HepG2 (cell line): ENCODE results near the gene MFAP2. TPM values are rescaled to one million over a fixed set of nuclear protein-coding genes. Genes with fewer than 3 reads are reported as not detected.

Experiments
- ATAC-seq: fragments of 200-7000 bp; cut with Tn5 transposase; 3 replicates; pipeline ENCODE4 v1.9.1; 2020; ENCODE audit warnings: mild to moderate bottlenecking, moderate library complexity
- BruUV-seq: library from RNA; stranded (reverse); fragments of 400-500 nt; replicated peaks from 2 replicates; lab custom pipeline; 2021; lab: Mats Ljungman, UMichigan
- CTCF ChIA-PET: fragments of 300-600 bp; formaldehyde crosslinking; extraction: SDS; loops from one replicate; lab custom pipeline; 2021; ENCODE audit warnings: low total read pairs, inconsistent platforms, low intra/inter-chr PET ratio; lab: Yijun Ruan, JAX
- POLR2A ChIA-PET: fragments of 350-600 bp; sonication (Branson Sonifier 250); formaldehyde crosslinking; loops from one replicate; lab custom pipeline; 2020; ENCODE audit warnings: antibody characterized with exemption, inconsistent platforms; lab: Yijun Ruan, JAX
- DNase-seq: peaks from one replicate; pipeline ENCODE4 v3.0.0-alpha.2; 2015; ENCODE audit warnings: low spot score
- FAIRE-seq: peaks from 3 replicates; lab custom pipeline; 2011; peaks lifted over from hg19 to GRCh38; lab: Jason Lieb, UNC
- H2AFZ ChIP-seq: one replicate; pipeline ENCODE4 v1.6.1; 2011; ENCODE audit warnings: low read length, inconsistent platforms
- H3K27ac ChIP-seq: fragments of 300-600 bp; 3 replicates; pipeline ENCODE4 v1.8.0; 2011; ENCODE audit warnings: mixed run types, mild to moderate bottlenecking, mixed read lengths, low read length, inconsistent platforms; ENCODE audit not compliant: insufficient read depth; ENCODE audit errors: extremely low read length
- H3K27me3 ChIP-seq, 2 experiments: fragments of 200-600 bp in 1 of 2; 2 replicates in 1 of 2; 3 replicates in 1 of 2; pipeline versions ENCODE4 v1.6.0 to v1.8.0; 2011; ENCODE audit warnings: low read length in 2 of 2, mild to moderate bottlenecking in 2 of 2, moderate library complexity in 2 of 2, inconsistent platforms in 1 of 2; ENCODE audit not compliant: insufficient read depth in 2 of 2, control insufficient read depth in 1 of 2
- H3K36me3 ChIP-seq, 2 experiments: fragments of 200-600 bp in 1 of 2; replicated peaks in 1 of 2; 2 replicates in 1 of 2; 3 replicates in 1 of 2; pipeline versions ENCODE4 v1.5.1 to v1.8.0; 2011; ENCODE audit warnings: low read length in 2 of 2, inconsistent platforms in 1 of 2; ENCODE audit not compliant: insufficient read depth in 2 of 2, control insufficient read depth in 1 of 2
- H3K4me1 ChIP-seq: 2 replicates; pipeline ENCODE4 v1.5.1; 2012; ENCODE audit warnings: low read length, inconsistent platforms; ENCODE audit not compliant: insufficient read depth
- H3K4me2 ChIP-seq: 2 replicates; pipeline ENCODE4 v1.6.0; 2011; ENCODE audit warnings: low read depth, low read length, inconsistent platforms
- H3K4me3 ChIP-seq, 3 experiments: fragments of 200-600 bp in 1 of 3; sonication (generic), shearing (Covaris generic) in 1 of 3; replicated peaks in 1 of 3; 2 replicates each; pipeline ENCODE4 v1.5.1; 2011 to 2016; ENCODE audit warnings: low read length in 3 of 3, inconsistent platforms in 2 of 3, low read depth in 2 of 3, mild to moderate bottlenecking in 2 of 3, control low read depth in 1 of 3, mixed read lengths in 1 of 3; ENCODE audit not compliant: insufficient read depth in 1 of 3
- H3K79me2 ChIP-seq: one replicate; pipeline ENCODE4 v1.6.1; 2011; ENCODE audit warnings: low read length, inconsistent platforms; ENCODE audit not compliant: insufficient read depth
- H3K9ac ChIP-seq: 2 replicates; pipeline ENCODE4 v1.6.0; 2011; ENCODE audit warnings: mild to moderate bottlenecking, low read depth, low read length, inconsistent platforms; ENCODE audit not compliant: insufficient read depth
- H3K9me3 ChIP-seq: 2 replicates; pipeline ENCODE4 v1.5.1; 2012; ENCODE audit warnings: mild to moderate bottlenecking, low read length
- H4K20me1 ChIP-seq: 2 replicates; pipeline ENCODE4 v1.6.0; 2011; ENCODE audit warnings: inconsistent platforms, mild to moderate bottlenecking, low read length, moderate library complexity; ENCODE audit not compliant: insufficient read depth
- BORCS8-MEF2B ChIP-seq: sonication (generic); formaldehyde crosslinking; IDR thresholded peaks from 2 replicates; pipeline ENCODE4 v1.8.0; 2022; ENCODE audit warnings: mild to moderate bottlenecking, missing genetic modification reagents
- EZH2 ChIP-seq: conservative IDR thresholded peaks from 2 replicates; pipeline ENCODE4 v1.6.1; 2012; ENCODE audit warnings: mild to moderate bottlenecking, low read depth, low read length, moderate library complexity
- HNRNPH1 ChIP-seq: fragments of 200-400 bp; formaldehyde crosslinking; optimal IDR thresholded peaks from 2 replicates; pipeline ENCODE3; 2017; ENCODE audit warnings: mild to moderate bottlenecking, low read depth, low read length
- HOXD1 ChIP-seq: sonication (generic); formaldehyde crosslinking; IDR thresholded peaks from 2 replicates; pipeline ENCODE4 v1.5.0; 2020; ENCODE audit warnings: missing genetic modification reagents
- MYC ChIP-seq: sonication (generic); formaldehyde crosslinking; IDR thresholded peaks from 2 replicates; pipeline ENCODE4 v1.9.0; 2021; ENCODE audit warnings: missing genetic modification reagents, borderline replicate concordance
- PHF21A ChIP-seq: sonication (generic); formaldehyde crosslinking; IDR thresholded peaks from 2 replicates; pipeline ENCODE4 v1.5.0; 2020; ENCODE audit warnings: mild to moderate bottlenecking, missing genetic modification reagents
- RFXANK ChIP-seq: IDR thresholded peaks from 2 replicates; pipeline ENCODE4 v1.6.1; 2016
- SP4 ChIP-seq: sonication (generic); formaldehyde crosslinking; IDR thresholded peaks from 2 replicates; pipeline ENCODE4 v1.8.1; 2023; ENCODE audit warnings: mild to moderate bottlenecking, missing genetic modification reagents
- ZFY ChIP-seq: sonication (generic); formaldehyde crosslinking; IDR thresholded peaks from 2 replicates; pipeline ENCODE4 v1.4.0; 2020; ENCODE audit warnings: missing genetic modification reagents
- ZNF260 ChIP-seq: sonication (generic); formaldehyde crosslinking; IDR thresholded peaks from 2 replicates; pipeline ENCODE4 v1.4.0; 2020; ENCODE audit warnings: missing genetic modification reagents, low read depth, mild to moderate bottlenecking, borderline replicate concordance
- ZNF331 ChIP-seq: sonication (generic); formaldehyde crosslinking; IDR thresholded peaks from 2 replicates; pipeline ENCODE4 v1.4.0; 2020; ENCODE audit warnings: missing genetic modification reagents
- ZNF615 ChIP-seq: sonication (generic); formaldehyde crosslinking; IDR thresholded peaks from 2 replicates; pipeline ENCODE4 v1.5.0; 2020; ENCODE audit warnings: mild to moderate bottlenecking, missing genetic modification reagents, borderline replicate concordance
- WGBS: methylation state at CpG from one replicate; pipeline ENCODE4 v1.1.6; 2017; ENCODE audit warnings: low lambda C conversion rate; 5-methylcytosine and 5-hydroxymethylcytosine counted together
- in situ Hi-C: cut with HindIII; loops from 2 replicates; pipeline ENCODE4 v1.10.0; 2017; ENCODE audit warnings: low pct_unique_long_range_greater_than_20kb; ENCODE audit not compliant: extremely low pct_ligation_motif_present
- intact Hi-C: fragments of 100-400 bp; cut with micrococcal nuclease; formaldehyde crosslinking; loops from one replicate; pipeline ENCODE4 v1.10.0; 2022; ENCODE audit not compliant: unreplicated experiment
- polyA plus RNA-seq, 8 experiments: library from polyadenylated mRNA; depleted of rRNA in 3 of 8; stranded (reverse) in 7 of 8; unstranded in 1 of 8; fragments of >200 nt; fragmentation: Illumina TruSeq in 4 of 8; extraction: Trizol in 4 of 8; gene quantifications; 2 replicates each; pipeline versions ENCODE4 v1.2.1 to v1.2.3, GENCODE V29; 2011 to 2016; ENCODE audit warnings: low read depth in 4 of 8, missing spikeins in 1 of 8, mixed read lengths in 1 of 8; ENCODE audit not compliant: insufficient read depth in 1 of 8
- total RNA-seq, 5 experiments: library from RNA; depleted of rRNA; stranded (reverse); fragments of >200 nt; fragmentation: Illumina TruSeq; extraction: Trizol; gene quantifications; 2 replicates each; pipeline ENCODE4 v1.2.3, GENCODE V29; 2016; ENCODE audit warnings: low read depth in 1 of 5
- TF ChIP-seq, protein P1 (sequence below): sonication (generic); IDR thresholded peaks from 2 replicates; pipeline ENCODE4 v1.6.1; 2016; ENCODE audit warnings: low read depth, borderline replicate concordance
- TF ChIP-seq, protein P2 (sequence below): sonication (generic); formaldehyde crosslinking; IDR thresholded peaks from 2 replicates; pipeline ENCODE4 v1.4.0; 2020; ENCODE audit warnings: mild to moderate bottlenecking, missing genetic modification reagents, borderline replicate concordance
- TF ChIP-seq, protein P3 (sequence below): sonication (generic); formaldehyde crosslinking; IDR thresholded peaks from 2 replicates; pipeline ENCODE4 v1.4.0; 2020; ENCODE audit warnings: missing genetic modification reagents, borderline replicate concordance
- TF ChIP-seq, protein P4 (sequence below): sonication (generic); formaldehyde crosslinking; IDR thresholded peaks from 2 replicates; pipeline ENCODE4 v1.8.1; 2023; ENCODE audit warnings: mild to moderate bottlenecking, missing genetic modification reagents

The MFAP2 gene
- total and polyA plus RNA-seq, 2 of the 13 experiments (the other 11 are each of a cell fraction or from before 2014, with no cell fraction given) = 1.1 to 1.4 TPM

DNA sequence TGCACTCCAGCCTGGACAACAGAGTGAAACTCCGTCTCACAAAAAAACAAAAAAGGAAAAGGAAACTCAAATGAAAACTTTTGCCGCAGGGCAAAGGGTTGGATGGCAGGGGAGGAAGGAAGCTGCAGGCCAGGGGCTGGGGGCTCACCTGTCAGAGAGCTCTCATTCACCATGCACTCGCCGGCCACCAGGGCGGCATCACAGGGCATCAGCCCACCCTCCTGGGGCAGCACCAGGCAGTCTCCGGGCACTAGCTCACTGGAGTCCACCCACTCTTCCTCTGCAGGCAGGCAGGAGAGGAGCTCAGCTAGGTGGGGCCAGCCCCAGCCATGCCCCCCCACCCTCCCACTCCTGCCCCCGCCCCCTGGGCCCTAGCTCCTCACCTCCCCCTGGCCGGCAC lies 19.4 kb upstream of the MFAP2 start:
- FAIRE-seq = no peak
- 93% methylated on average over 7 of the region's 8 CpGs for whole genome bisulfite sequencing
- POLR2A ChIA-PET = no interaction called here

More for the DNA sequence above, 19.4 kb upstream of the MFAP2 start:
- CTCF ChIA-PET = no interaction called here
- Histone ChIP-seq H3K9me3 (no peaks in the 10 kb centered on the region), H3K9ac (no peak overlapping the region), H3K27ac (no peak overlapping the region), H3K36me3 (peaks cover 8 to 17% of the 10 kb centered on the region in 2 experiments; a peak in 3 of 5 replicates), H4K20me1 (no peaks in the 10 kb centered on the region), H3K79me2 (no peaks in the 10 kb centered on the region), H3K27me3 (no peaks in the 10 kb centered on the region), H3K4me1 (no peaks in the 10 kb centered on the region), H2AFZ (no peak overlapping the region), H3K4me3 (no peak overlapping the region), H3K4me2 (no peak overlapping the region)
- ATAC-seq (no peak), DNase-seq (no peak)
- intact Hi-C loops = no loop called here
- TF ChIP-seq ZNF260 = no peak
- TF ChIP-seq, protein P1, sequence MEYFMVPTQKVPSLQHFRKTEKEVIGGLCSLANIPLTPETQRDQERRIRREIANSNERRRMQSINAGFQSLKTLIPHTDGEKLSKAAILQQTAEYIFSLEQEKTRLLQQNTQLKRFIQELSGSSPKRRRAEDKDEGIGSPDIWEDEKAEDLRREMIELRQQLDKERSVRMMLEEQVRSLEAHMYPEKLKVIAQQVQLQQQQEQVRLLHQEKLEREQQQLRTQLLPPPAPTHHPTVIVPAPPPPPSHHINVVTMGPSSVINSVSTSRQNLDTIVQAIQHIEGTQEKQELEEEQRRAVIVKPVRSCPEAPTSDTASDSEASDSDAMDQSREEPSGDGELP = no peak
- TF ChIP-seq, protein P2, sequence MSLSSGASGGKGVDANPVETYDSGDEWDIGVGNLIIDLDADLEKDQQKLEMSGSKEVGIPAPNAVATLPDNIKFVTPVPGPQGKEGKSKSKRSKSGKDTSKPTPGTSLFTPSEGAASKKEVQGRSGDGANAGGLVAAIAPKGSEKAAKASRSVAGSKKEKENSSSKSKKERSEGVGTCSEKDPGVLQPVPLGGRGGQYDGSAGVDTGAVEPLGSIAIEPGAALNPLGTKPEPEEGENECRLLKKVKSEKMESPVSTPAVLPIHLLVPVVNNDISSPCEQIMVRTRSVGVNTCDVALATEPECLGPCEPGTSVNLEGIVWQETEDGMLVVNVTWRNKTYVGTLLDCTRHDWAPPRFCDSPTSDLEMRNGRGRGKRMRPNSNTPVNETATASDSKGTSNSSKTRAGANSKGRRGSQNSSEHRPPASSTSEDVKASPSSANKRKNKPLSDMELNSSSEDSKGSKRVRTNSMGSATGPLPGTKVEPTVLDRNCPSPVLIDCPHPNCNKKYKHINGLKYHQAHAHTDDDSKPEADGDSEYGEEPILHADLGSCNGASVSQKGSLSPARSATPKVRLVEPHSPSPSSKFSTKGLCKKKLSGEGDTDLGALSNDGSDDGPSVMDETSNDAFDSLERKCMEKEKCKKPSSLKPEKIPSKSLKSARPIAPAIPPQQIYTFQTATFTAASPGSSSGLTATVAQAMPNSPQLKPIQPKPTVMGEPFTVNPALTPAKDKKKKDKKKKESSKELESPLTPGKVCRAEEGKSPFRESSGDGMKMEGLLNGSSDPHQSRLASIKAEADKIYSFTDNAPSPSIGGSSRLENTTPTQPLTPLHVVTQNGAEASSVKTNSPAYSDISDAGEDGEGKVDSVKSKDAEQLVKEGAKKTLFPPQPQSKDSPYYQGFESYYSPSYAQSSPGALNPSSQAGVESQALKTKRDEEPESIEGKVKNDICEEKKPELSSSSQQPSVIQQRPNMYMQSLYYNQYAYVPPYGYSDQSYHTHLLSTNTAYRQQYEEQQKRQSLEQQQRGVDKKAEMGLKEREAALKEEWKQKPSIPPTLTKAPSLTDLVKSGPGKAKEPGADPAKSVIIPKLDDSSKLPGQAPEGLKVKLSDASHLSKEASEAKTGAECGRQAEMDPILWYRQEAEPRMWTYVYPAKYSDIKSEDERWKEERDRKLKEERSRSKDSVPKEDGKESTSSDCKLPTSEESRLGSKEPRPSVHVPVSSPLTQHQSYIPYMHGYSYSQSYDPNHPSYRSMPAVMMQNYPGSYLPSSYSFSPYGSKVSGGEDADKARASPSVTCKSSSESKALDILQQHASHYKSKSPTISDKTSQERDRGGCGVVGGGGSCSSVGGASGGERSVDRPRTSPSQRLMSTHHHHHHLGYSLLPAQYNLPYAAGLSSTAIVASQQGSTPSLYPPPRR (CRISPR knock-in tag) = no peak
- no peak for TF ChIP-seq EZH2
- no peak for TF ChIP-seq MYC
- no peak for TF ChIP-seq RFXANK
- no peak for TF ChIP-seq PHF21A (CRISPR knock-in tag)
- TF ChIP-seq, protein P3, sequence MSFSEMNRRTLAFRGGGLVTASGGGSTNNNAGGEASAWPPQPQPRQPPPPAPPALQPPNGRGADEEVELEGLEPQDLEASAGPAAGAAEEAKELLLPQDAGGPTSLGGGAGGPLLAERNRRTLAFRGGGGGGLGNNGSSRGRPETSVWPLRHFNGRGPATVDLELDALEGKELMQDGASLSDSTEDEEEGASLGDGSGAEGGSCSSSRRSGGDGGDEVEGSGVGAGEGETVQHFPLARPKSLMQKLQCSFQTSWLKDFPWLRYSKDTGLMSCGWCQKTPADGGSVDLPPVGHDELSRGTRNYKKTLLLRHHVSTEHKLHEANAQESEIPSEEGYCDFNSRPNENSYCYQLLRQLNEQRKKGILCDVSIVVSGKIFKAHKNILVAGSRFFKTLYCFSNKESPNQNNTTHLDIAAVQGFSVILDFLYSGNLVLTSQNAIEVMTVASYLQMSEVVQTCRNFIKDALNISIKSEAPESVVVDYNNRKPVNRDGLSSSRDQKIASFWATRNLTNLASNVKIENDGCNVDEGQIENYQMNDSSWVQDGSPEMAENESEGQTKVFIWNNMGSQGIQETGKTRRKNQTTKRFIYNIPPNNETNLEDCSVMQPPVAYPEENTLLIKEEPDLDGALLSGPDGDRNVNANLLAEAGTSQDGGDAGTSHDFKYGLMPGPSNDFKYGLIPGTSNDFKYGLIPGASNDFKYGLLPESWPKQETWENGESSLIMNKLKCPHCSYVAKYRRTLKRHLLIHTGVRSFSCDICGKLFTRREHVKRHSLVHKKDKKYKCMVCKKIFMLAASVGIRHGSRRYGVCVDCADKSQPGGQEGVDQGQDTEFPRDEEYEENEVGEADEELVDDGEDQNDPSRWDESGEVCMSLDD (CRISPR knock-in tag) = no peak
- no peak for TF ChIP-seq ZNF615 (CRISPR knock-in tag)
- no peak for TF ChIP-seq HOXD1 (CRISPR knock-in tag)
- TF ChIP-seq BORCS8-MEF2B (CRISPR knock-in tag) = no peak
- TF ChIP-seq ZFY = no peak
- no peak for TF ChIP-seq SP4 (CRISPR knock-in tag)
- TF ChIP-seq, protein P4, sequence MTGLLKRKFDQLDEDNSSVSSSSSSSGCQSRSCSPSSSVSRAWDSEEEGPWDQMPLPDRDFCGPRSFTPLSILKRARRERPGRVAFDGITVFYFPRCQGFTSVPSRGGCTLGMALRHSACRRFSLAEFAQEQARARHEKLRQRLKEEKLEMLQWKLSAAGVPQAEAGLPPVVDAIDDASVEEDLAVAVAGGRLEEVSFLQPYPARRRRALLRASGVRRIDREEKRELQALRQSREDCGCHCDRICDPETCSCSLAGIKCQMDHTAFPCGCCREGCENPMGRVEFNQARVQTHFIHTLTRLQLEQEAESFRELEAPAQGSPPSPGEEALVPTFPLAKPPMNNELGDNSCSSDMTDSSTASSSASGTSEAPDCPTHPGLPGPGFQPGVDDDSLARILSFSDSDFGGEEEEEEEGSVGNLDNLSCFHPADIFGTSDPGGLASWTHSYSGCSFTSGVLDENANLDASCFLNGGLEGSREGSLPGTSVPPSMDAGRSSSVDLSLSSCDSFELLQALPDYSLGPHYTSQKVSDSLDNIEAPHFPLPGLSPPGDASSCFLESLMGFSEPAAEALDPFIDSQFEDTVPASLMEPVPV = no peak
- no peak for TF ChIP-seq ZNF331 (CRISPR knock-in tag)
- TF ChIP-seq HNRNPH1 = no peak
- no TSS peak for BruUV-seq
- in situ Hi-C loops = no loop called here
